Activated CD4-positive, alpha-beta T cell treated with anti-CD3 and anti-CD28 coated beads, Interleukin-2, amount 10 ng/mL, durations not matched to agents 7 days and 5 days (primary cell): ENCODE results near the gene ARHGEF37. TPM values are rescaled to one million over a fixed set of nuclear protein-coding genes. Genes with fewer than 3 reads are reported as not detected.
"Not testable (repeated sequence)": the region's sequence is repeated elsewhere in the genome, so short reads cannot be mapped to it uniquely, and the experiment has no call there.

ENCODE experiments used
- CTCF ChIA-PET: fragments of 350-600 bp; sonication (Branson Sonifier 250); formaldehyde crosslinking; loops from one replicate; lab custom pipeline; 2021; ENCODE audit warnings: antibody characterized with exemption; lab: Charles Lee
- POLR2A ChIA-PET: fragments of 350-600 bp; sonication (Branson Sonifier 250); formaldehyde crosslinking; loops from one replicate; lab custom pipeline; 2021; ENCODE audit warnings: antibody characterized with exemption; lab: Charles Lee
- DNase-seq: peaks from one replicate; pipeline ENCODE4 v3.0.0-alpha.2; 2020
- H3K27ac Mint-ChIP-seq: one replicate; pipeline ENCODE4 v1.8.0; 2021; ENCODE audit warnings: mild to moderate bottlenecking, moderate library complexity, mixed read lengths
- H3K27me3 Mint-ChIP-seq: one replicate; pipeline ENCODE4 v1.8.0; 2021; ENCODE audit warnings: mixed read lengths
- H3K36me3 Mint-ChIP-seq: one replicate; pipeline ENCODE4 v1.8.0; 2021; ENCODE audit warnings: low read depth, mixed read lengths
- H3K4me1 Mint-ChIP-seq: one replicate; pipeline ENCODE4 v1.8.0; 2021; ENCODE audit warnings: mixed read lengths
- H3K4me3 Mint-ChIP-seq: one replicate; pipeline ENCODE4 v1.8.0; 2021; ENCODE audit warnings: mild to moderate bottlenecking, moderate library complexity, mixed read lengths
- H3K9me3 Mint-ChIP-seq: one replicate; pipeline ENCODE4 v1.8.0; 2021; ENCODE audit warnings: mixed read lengths
- total RNA-seq, 2 experiments: library from RNA; stranded (reverse); gene quantifications; one replicate each; pipeline ENCODE4 v1.2.3, GENCODE V29; 2021

Gene ARHGEF37
- total RNA-seq, result under 1 TPM; 0.37 to 0.52 TPM

DNA sequence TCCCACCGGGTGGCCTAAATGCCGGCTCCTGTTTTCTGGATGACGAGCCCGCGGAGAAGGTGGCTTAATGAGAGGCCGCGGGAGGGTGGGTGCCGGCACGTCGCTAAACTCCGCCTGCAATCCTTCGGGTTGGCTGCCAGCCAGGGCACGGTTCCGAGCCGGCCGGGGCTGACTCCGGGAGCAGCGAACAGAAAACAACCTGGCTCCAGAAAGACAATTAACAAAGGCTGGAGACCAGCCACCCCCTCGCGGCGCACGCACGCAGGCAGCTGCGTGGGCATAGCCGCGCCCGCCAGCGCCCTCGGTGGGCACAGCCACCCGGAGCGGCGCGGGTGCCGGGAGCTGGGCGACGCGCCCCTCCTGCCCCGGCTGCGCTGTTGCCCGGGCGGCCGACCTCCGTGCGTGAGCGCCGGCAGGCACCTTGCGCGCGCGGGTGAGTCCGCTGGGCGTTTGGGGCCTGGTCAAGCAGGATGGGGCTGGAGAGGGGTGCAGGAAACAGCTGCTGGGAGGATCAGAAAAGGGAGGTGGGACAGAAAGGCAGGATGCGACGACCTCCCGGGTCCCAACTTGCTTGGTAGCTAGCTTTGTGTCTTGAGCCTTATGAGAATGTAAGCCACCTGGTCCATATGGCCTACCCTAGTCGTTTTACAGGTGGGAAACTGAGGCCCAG lies at the start of gene ARHGEF37:
Gene ARHGEF37, plus strand, starts transcription at position 307 of the 670 bp plus-strand sequence. CDS start 16,272 bp downstream, outside the sequence.
- peak within 1 kb of the TSS; percentile 63 for H3K4me3 Mint-ChIP-seq
- peaks cover 2% of the 10 kb centered on the region for H3K27me3 Mint-ChIP-seq
- peaks cover 3% of the 10 kb centered on the region for H3K9me3 Mint-ChIP-seq
- no peak within 1 kb of the TSS for H3K27ac Mint-ChIP-seq
- peaks cover 4% of the 10 kb centered on the region for H3K36me3 Mint-ChIP-seq
- CTCF ChIA-PET, result interaction anchor here (1.2 to 2.8 kb wide), 5 partner anchors 10 to 30 kb away, joined by 4 to 8 read pairs (median 6); partner anchors contain the start of gene CSNK1A1
- POLR2A ChIA-PET, result no interaction called here
- H3K4me1 Mint-ChIP-seq, result peaks cover 17% of the 10 kb centered on the region
- peak; percentile 36 for DNase-seq

- Mint-ChIP-seq H3K9me3 (no peaks in the 10 kb centered on the region), H3K27ac (no peak overlapping the region), H3K27me3 (no peaks in the 10 kb centered on the region), H3K36me3 (peaks cover 33% of the 10 kb centered on the region), H3K4me1 (peaks cover 58% of the 10 kb centered on the region), H3K4me3 (no peak overlapping the region)
- DNase-seq, result no peak
- ChIA-PET CTCF (interaction anchor here (0.6 to 1.0 kb wide), 2 partner anchors 9 to 12 kb away, joined by 4 to 5 read pairs; no protein-coding TSS in a partner anchor), POLR2A (no interaction called here)
These were observed 48.9 kb upstream of the ARHGEF37 start for GRCh38 chr5:149532413-149532812.

DNA sequence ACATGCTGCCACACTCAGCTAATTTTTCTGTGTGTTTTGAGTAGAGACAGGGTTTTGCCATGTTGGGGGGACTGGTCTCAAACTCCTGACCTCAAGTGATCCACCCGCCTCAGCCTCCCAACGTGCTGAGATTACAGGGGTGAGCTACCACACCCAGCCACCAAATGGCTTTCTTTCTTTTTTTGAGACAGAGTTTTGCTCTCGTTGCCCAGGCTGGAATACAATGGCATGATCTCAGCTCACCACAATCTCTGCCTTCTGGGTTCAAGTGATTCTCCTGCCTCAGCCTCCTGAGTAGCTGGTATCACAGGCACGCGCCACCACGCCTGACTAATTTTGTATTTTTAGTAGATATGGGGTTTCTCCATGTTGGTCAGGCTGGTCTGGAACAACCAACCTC lies 45.5 kb upstream of the ARHGEF37 start:
- Mint-ChIP-seq H3K4me1 (peaks cover 46% of the 10 kb centered on the region), H3K36me3 (peaks cover 48% of the 10 kb centered on the region)
- POLR2A ChIA-PET, H3K27me3 Mint-ChIP-seq, H3K4me3 Mint-ChIP-seq, DNase-seq, H3K9me3 Mint-ChIP-seq, H3K27ac Mint-ChIP-seq: not testable (repeated sequence)
- CTCF ChIA-PET, result interaction anchor here (1.8 kb wide), 1 partner anchor 17 kb away, joined by 4 read pairs; no protein-coding TSS in a partner anchor

- H3K4me1 Mint-ChIP-seq, result peaks cover 51% of the 10 kb centered on the region
- DNase-seq, result no peak
- POLR2A ChIA-PET, result no interaction called here
- H3K27me3 Mint-ChIP-seq, result no peaks in the 10 kb centered on the region
- no peaks in the 10 kb centered on the region for H3K9me3 Mint-ChIP-seq
- peaks cover 52% of the 10 kb centered on the region for H3K36me3 Mint-ChIP-seq
- CTCF ChIA-PET, result interaction anchor here (0.6 to 1.0 kb wide), 2 partner anchors 15 kb away, joined by 3 read pairs; no protein-coding TSS in a partner anchor
- no peak overlapping the region for H3K4me3 Mint-ChIP-seq
- H3K27ac Mint-ChIP-seq, result no peak overlapping the region
These were observed 43.8 kb upstream of the ARHGEF37 start for GRCh38 chr5:149537374-149537975.

GRCh38 chr5:149540089-149540488 lies 41.2 kb upstream of the ARHGEF37 start:
- Mint-ChIP-seq H3K36me3 (peaks cover 44% of the 10 kb centered on the region), H3K27ac (no peak overlapping the region), H3K4me3 (no peak overlapping the region), H3K4me1 (peaks cover 51% of the 10 kb centered on the region), H3K9me3 (no peaks in the 10 kb centered on the region), H3K27me3 (no peaks in the 10 kb centered on the region)
- ChIA-PET CTCF (interaction anchor here (0.7 to 1.9 kb wide), 3 partner anchors 11 to 254 kb away, joined by 3 to 9 read pairs (median 3); partner anchors contain the start of gene CSNK1A1), POLR2A (no interaction called here)
- DNase-seq, result no peak

DNA sequence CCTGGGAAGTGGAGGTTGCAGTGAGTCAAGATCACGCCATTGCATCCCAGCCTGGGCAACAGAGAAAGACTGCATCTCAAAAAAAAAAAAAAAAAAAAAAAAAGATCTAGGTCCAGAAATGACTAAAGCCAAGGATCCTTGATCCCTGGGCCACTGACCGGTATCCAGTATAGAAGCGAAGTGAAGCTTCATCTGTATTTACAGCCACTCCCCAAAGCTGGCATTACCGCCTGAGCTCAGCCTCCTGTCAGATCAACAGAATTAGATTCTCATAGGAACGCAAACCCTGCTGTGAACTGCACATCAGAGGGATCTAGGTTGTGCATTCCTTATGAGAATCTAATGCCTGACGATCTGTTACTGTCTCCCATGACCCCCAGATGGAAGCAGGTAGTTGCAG lies 39.4 kb upstream of the ARHGEF37 start:
- Mint-ChIP-seq H3K27ac (no peak overlapping the region), H3K9me3 (no peaks in the 10 kb centered on the region), H3K4me1 (peaks cover 49% of the 10 kb centered on the region), H3K4me3 (no peak overlapping the region), H3K27me3 (no peaks in the 10 kb centered on the region), H3K36me3 (peaks cover 50% of the 10 kb centered on the region)
- POLR2A ChIA-PET, result no interaction called here
- no peak for DNase-seq
- CTCF ChIA-PET, result interaction anchor here (0.8 to 1.9 kb wide), 2 partner anchors 10 to 33 kb away, joined by 3 to 9 read pairs; partner anchors contain the start of gene CSNK1A1

DNA sequence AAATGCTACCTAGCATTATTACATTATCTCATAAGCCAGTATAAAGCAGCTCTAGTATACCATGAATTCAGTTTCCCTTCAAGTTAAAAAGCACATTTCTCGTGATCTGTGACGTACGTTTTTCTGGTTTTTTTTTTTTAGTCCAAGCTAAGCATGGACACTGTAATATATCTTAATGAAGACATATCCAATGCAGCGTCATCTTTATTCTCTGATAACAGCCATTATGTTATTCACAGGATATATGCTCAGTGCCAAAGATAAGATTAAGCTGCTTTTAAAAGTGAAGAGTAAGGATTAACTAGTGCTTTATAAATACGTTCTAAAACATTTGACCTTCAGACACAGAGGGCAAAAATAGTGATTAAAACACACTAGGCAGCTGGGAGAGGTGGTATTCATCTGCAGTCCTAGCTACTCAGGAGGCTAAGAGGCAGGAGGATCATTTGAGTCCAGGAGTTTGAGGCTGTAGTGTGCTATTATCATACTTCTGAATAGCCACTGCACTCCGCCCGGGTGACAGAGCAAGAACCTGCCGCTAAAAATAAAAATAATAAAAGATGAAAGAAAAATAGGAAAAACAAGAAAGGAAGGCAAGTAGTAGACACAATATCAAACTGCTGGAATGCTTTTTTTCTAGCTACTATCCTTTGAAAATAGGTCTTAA lies 37.8 kb upstream of the ARHGEF37 start:
- Mint-ChIP-seq H3K27ac (peak overlapping the region; percentile 43), H3K4me3 (no peak overlapping the region)

GRCh38 chr5:149544028-149544420 lies 37.3 kb upstream of the ARHGEF37 start:
- H3K27ac Mint-ChIP-seq, result no peak overlapping the region
- H3K4me3 Mint-ChIP-seq, result no peak overlapping the region
- H3K27me3 Mint-ChIP-seq, result no peaks in the 10 kb centered on the region
- DNase-seq, result no peak
- CTCF ChIA-PET, result interaction anchor here (0.8 to 1.3 kb wide), 4 partner anchors 11 to 72 kb away, joined by 3 to 5 read pairs (median 4); no protein-coding TSS in a partner anchor
- peaks cover 59% of the 10 kb centered on the region for H3K4me1 Mint-ChIP-seq
- peaks cover 57% of the 10 kb centered on the region for H3K36me3 Mint-ChIP-seq
- H3K9me3 Mint-ChIP-seq, result no peaks in the 10 kb centered on the region
- POLR2A ChIA-PET, result no interaction called here

More for the DNA sequence above, 37.8 kb upstream of the ARHGEF37 start:
- no peak for DNase-seq
- H3K4me1 Mint-ChIP-seq, result peaks cover 55% of the 10 kb centered on the region
- no peaks in the 10 kb centered on the region for H3K27me3 Mint-ChIP-seq
- POLR2A ChIA-PET, result no interaction called here
- H3K9me3 Mint-ChIP-seq, result no peaks in the 10 kb centered on the region
- CTCF ChIA-PET, result interaction anchor here (0.8 to 1.3 kb wide), 3 partner anchors 8 to 73 kb away, joined by 3 read pairs; partner anchors contain the start of gene CSNK1A1
- peaks cover 53% of the 10 kb centered on the region for H3K36me3 Mint-ChIP-seq

GRCh38 chr5:149545327-149545726 lies 36.0 kb upstream of the ARHGEF37 start:
- DNase-seq, result no peak
- H3K36me3 Mint-ChIP-seq, result peaks cover 62% of the 10 kb centered on the region
- no peaks in the 10 kb centered on the region for H3K9me3 Mint-ChIP-seq
- no peak overlapping the region for H3K4me3 Mint-ChIP-seq
- ChIA-PET POLR2A (no interaction called here), CTCF (interaction anchor here (0.6 to 0.7 kb wide), 2 partner anchors 28 to 1684 kb away, joined by 3 to 4 read pairs; no protein-coding TSS in a partner anchor)
- peaks cover 56% of the 10 kb centered on the region for H3K4me1 Mint-ChIP-seq
- no peaks in the 10 kb centered on the region for H3K27me3 Mint-ChIP-seq
- H3K27ac Mint-ChIP-seq, result no peak overlapping the region

- no peak for DNase-seq
- no peak overlapping the region for H3K4me3 Mint-ChIP-seq
- H3K27ac Mint-ChIP-seq, result peak overlapping the region; percentile 61
- CTCF ChIA-PET, result interaction anchor here (0.6 to 1.2 kb wide), 3 partner anchors 18 to 191 kb away, joined by 3 to 4 read pairs (median 3); no protein-coding TSS in a partner anchor
- POLR2A ChIA-PET, result no interaction called here
- no peaks in the 10 kb centered on the region for H3K27me3 Mint-ChIP-seq
- peaks cover 63% of the 10 kb centered on the region for H3K36me3 Mint-ChIP-seq
- no peaks in the 10 kb centered on the region for H3K9me3 Mint-ChIP-seq
- peaks cover 53% of the 10 kb centered on the region for H3K4me1 Mint-ChIP-seq
These were observed 34.3 kb upstream of the ARHGEF37 start for GRCh38 chr5:149546974-149547373.

DNA sequence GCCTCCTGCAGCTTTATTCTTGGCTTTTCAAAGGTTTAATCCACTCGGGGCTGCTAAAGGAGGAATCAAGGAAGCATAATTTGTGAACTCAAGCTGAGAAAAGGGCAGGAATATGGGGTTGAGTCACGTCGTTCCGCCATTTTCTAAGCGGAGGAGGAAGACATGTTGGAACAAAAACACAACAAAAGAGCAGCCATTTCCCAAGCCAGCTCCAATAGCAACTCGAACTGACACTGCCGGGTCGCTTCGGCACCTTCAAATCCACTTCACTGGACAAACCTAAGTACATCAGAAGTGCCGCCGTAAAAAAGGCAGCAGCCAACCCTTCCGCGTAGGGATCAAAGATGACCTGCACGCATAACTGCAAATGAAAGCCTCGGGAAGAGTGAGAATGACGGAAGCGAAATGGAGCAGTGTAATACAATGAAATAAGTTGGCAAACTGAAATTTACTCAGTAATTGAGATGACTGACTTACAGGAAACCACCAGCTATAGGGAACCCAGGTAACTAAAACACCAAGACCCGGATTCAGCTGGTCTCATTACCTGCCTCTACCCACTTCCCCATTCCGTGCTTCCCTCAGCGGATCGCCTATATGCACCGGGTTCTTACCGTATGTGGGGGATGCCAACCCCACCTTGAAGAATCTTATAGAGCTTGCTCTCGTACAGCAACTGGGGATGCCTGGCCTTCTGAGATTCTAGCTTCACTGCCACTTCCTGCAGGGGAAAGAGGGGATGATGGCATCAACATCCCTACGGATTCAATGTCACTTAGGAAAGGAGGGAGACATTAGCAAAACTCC lies 31.6 kb upstream of the ARHGEF37 start:
- Mint-ChIP-seq H3K9me3 (no peaks in the 10 kb centered on the region), H3K36me3 (peaks cover 56% of the 10 kb centered on the region), H3K4me1 (peaks cover 40% of the 10 kb centered on the region), H3K27ac (peak overlapping the region; percentile 99), H3K27me3 (no peaks in the 10 kb centered on the region), H3K4me3 (peak overlapping the region; percentile 99)
- peak; percentile 51 for DNase-seq
- POLR2A ChIA-PET, result interaction anchor here (0.6 to 1.2 kb wide), 3 partner anchors 204 to 891 kb away, joined by 3 to 7 read pairs (median 3); no protein-coding TSS in a partner anchor
- CTCF ChIA-PET, result interaction anchor here (0.6 to 3.0 kb wide), 11 partner anchors 12 to 698 kb away, joined by 3 to 23 read pairs (median 3); no protein-coding TSS in a partner anchor
